GM18951 (cell line): ENCODE results near the gene CNNM2.

Source experiments
- POLR2A ChIP-seq: IDR thresholded peaks from 4 replicates; pipeline ENCODE4 v1.6.1; 2011; ENCODE audit warnings: mild to moderate bottlenecking; ENCODE audit not compliant: insufficient read length, insufficient read depth; ENCODE audit errors: extremely low read depth
- in situ Hi-C: fragments of 300-500 bp; cut with MboI; formaldehyde crosslinking; loops from one replicate; pipeline ENCODE4 v1.12.0; 2022; ENCODE audit warnings: low sequenced_read_pairs, mixed read lengths, inconsistent platforms; ENCODE audit not compliant: unreplicated experiment

The CNNM2 gene

DNA sequence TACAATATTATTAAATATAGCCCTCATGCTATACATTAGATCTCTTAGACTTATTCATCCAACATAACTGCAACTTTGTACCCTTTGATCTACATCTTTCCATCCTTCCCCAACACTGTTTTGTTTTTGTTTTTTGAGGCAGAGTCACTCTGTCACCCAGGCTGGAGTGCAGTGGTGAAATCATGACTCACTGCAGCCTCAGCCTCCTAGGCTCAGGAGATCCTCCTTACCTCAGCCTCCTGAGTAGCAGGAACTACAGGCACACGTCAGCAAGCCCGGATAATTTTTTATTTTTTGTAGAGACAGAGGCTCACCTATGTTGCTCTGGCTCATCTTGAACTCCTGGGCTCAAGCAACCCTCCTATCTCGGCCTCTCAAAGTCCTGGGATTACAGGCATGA is 221.7 kb downstream of the CNNM2 start:
- in situ Hi-C loops: no loop called here
- no peak for TF ChIP-seq POLR2A
